Erythroblast (primary cell): ENCODE results near the gene CD93.

Experiments used
- GATA1 ChIP-seq: IDR thresholded peaks from 2 replicates; pipeline ENCODE4 v1.6.1; 2011; ENCODE audit warnings: low read depth, mild to moderate bottlenecking, control low read depth, low read length, moderate library complexity
- POLR2A ChIP-seq: IDR thresholded peaks from 2 replicates; pipeline ENCODE4 v1.6.1; 2011; ENCODE audit warnings: mild to moderate bottlenecking, low read length

- TF ChIP-seq POLR2A (no peak), GATA1 (no peak)
These were observed 23.0 kb downstream of the CD93 start for GRCh38 chr20:23063168-23063567.
